ENCODE measurements around the gene IL33.

The IL33 gene

DNA sequence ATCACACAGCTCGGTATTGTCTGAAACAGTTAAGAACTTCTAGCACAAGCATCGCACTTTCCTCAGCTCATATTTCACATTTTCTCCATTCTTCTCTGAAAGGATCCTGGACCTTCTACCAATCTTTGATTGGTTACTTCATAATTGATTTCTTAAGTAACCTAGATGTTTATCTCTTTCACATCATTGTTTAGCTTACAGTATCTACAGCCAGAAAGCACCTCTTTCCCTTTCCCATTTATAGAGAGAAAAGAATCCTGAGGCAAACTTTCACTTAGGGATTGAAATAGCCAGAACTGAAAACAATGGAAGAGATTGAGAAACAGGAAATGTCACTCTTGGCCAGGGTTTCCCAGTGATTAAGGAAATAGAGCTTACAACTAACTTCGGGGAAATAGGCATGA is 2.5 kb downstream of the IL33 start:
- DNase-seq, result no peak

GRCh38 chr9:6219040-6219439 is 3.4 kb downstream of the IL33 start:
- no peak for DNase-seq

DNA sequence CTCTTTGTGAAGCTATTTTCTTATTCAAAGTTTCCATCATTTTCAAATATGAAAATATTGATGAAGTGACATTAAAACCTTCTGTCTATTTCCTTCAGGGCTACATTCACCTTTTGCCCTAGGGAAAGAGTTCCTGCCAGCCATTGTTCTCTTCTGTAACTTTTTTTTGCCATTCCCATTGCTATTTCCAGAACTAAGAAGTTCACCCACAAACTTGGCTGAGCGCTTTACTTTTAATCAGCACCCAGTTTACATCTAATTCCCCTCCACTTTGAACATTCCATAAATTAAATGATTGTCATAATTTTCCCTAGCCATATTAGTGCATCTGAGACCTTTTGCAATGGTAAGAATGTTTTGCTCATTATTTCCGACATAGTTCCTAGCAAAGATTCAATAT is 4.4 kb downstream of the IL33 start:
- DNase-seq, result no peak

DNA sequence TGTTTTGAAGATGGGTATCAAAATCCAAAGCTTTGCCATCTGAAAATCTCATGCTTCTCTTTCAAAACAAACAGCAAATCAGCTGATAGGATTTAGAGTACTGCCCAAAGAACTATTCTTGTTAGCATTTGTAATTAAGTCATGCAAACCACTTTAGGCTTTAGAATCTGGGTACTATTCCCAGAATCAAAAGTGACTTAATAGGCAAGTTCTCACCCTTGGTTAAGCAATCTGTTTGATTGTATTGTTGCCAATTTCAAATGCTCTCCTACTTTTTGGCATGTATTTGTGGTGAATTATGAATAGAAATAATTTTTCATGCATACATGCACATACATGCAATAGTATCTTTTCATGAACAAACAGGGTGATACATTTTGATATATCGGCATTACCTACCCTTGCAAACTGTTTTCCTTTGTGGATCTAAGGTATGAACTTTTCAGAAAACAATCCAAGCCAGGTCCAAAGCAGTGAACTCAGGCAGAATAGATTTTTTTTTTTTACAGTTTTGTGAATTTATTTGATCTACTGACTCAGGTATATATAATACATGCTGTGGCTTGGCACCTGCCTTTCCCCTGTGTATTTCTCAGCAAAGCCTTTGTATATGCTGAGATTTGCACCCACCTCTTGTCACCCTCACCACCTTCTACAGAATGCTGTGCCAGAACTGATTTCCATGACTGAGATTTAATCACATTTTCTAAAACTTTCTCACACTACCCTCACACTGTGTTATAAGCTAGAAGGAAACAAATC is 9.0 kb downstream of the IL33 start:
- DNase-seq, result no peak

- no peak for DNase-seq
These were observed 11.1 kb downstream of the IL33 start for GRCh38 chr9:6226696-6227095.

DNA sequence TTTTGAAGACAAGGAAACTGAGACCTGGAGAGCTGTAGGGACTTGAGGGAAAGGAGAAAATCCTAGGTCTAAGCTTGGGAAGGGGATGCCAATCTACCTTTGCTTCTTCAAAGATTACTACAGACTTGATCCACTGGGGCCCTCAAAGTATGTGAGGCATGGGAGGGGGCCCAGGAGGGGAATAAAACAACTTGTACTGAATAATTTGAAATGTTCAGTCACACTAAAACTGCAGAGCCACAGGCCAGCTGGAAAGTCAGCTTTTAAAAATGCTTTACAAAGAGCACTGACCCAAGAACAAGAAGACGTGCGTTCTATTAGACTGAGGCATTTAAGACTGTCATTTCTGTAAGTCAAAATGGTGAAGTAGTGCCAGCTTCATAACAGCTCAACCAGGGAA is 13.6 kb downstream of the IL33 start:
- no peak for DNase-seq

GRCh38 chr9:6229619-6230018 is 14.0 kb downstream of the IL33 start:
- no peak for DNase-seq

GRCh38 chr9:6230037-6230780 is 14.6 kb downstream of the IL33 start:
- no peak for DNase-seq

DNA sequence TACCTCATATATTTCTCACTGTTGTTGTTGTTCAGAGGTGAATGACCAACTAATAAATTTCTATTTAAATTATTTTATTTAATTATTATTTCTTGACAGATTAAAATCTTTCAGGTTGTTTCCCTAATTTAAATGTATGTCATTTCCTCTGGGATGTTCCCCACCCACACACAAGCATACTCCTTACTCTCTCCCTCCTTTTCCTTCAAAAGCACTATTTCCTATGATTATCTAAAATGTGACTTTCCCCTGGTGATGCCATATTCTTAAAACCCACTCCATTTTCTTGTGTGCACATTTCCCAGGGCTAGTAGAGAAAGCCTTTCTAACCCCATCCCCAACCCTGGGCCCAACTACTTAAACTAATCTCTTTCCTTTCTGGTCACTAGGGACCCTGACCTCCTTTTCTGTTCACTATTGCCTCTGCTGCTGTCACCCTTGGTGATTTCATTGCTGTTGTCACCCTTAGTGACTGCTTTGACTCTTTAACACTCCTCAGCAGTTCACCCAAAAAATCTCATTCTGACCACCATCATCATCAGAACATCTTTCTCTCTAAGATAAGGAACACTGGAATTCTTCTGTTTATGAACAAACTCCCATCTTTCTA is 16.8 kb downstream of the IL33 start:
- DNase-seq, result no peak

- DNase-seq, result no peak
These were observed 18.4 kb downstream of the IL33 start for GRCh38 chr9:6234014-6234413.

DNA sequence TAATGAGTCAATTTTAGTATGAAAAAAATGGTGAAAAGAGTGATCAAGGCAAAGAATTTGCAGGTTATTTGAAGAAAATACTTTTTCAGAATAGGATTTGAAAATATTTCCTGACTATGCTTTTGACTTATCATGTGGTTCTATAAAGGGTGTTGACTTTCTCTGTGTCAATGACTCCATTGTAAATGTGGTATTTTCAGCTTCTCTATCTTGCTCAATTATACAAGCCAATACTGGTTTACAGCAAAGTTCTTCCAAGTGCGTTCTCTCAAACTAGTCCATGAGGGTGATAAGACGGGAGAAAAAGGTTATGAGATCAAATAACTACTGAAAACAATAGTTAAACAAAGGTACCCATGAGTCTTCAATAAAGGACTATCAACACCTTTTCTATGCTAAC is 21.7 kb downstream of the IL33 start:
- no peak for DNase-seq

GRCh38 chr9:6239048-6239461 is 23.4 kb downstream of the IL33 start:
- no peak for DNase-seq

GRCh38 chr9:6239694-6240093 is 24.1 kb downstream of the IL33 start:
- no peak for DNase-seq

- DNase-seq, result no peak
These were observed 28.1 kb downstream of the IL33 start for GRCh38 chr9:6243746-6244145.

GRCh38 chr9:6247266-6247665 is 31.7 kb downstream of the IL33 start:
- DNase-seq, result no peak

GRCh38 chr9:6268826-6269397 is 53.3 kb downstream of the IL33 start:
- DNase-seq, result no peak

DNA sequence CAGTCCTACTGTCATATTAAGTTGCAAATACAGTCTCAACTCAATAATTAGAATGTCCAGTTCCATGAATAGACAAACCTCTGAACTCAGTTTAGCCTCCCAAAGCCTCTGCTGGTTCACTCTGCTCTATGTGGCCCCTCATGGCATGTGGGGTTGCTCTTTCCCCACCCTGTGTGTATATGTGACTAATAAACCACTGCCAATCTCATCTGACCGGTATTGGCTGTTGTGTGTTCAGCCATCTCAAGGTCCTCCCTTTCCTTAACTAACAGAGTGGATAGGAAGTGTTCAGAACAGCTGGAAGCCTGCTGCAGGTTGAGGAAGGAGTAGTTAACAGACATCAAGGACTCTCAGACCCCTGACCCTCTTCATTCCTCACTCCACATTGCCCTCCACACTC is 55.3 kb downstream of the IL33 start:
- no peak for DNase-seq

DNA sequence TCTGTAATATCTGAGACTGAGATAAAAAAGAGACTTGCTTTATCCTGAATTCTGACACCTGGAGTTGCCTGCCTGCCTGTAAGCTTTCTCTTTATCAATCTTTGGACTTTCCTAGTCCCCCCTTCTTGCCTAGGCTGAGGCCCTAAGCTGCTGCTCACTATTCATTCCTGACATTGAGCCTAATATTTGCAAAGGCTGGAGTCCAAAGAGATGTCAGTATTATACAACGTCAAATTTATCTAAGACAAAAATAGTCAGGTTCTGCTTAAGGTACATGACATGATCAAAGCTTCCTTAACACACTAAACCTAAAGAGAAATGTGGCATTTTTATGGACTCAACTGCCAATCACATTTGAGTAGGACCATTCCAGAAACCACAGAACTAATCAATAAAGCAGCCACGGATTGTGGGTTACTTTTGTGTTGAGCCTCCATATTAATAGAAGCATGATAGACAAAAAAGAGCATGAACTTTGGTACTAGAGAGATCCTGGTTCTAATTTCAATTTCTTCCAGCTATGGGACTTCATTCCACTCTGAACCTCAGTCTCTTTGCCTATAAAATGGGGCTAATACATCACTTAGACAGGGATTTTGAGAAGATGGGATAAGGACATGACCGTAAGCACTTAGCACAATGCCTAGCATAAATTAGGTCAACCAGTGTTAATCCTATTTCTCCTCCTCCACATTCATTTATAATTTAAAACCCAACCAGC is 56.1 kb downstream of the IL33 start:
- DNase-seq, result no peak

GRCh38 chr9:6272229-6272598 is 56.6 kb downstream of the IL33 start:
- DNase-seq, result no peak

DNA sequence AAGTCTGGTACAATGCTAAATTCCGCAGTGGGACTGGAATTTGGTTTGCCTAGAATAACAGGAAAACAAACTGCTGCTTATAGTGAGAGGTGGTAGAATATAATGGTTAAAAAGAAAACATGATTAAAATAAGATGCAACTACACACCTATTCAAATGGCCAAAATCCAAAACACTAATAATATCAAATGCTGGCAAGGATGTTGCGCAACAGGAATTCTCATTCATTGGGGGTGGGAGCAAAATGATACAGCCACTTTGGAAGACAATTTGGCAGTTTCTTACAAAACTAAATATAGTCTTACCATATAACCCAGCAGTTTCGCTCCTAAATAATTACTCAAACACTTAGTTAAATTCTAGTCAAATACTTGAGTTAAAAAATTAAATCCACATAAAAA is 61.8 kb downstream of the IL33 start:
- DNase-seq, result no peak

- no peak for DNase-seq
These were observed 86.3 kb downstream of the IL33 start for GRCh38 chr9:6301858-6302257.

GRCh38 chr9:6302417-6302816 is 86.8 kb downstream of the IL33 start:
- no peak for DNase-seq

DNA sequence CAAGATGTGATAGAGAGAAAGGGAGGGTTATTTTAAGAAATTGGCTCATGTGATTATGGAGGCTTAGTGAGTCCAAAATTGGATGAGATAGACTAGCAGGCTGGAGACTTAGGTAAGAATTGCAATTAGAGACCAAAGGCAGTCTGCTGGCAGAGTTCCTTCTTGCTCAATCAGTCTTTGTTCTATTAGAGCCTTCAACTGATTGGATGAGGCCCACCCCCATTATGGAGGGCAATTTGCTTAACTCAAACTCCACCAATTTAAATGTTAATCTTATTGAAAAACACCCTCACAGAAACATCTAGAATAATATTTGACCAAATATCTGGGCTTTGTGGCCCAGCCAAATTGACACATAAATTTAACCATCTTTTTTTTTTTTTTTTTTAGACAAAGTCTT is 88.6 kb downstream of the IL33 start:
- DNase-seq, result no peak
